Measurements from ENCODE around the gene RMDN2.

RMDN2 gene

GRCh38 chr2:38032946-38033345 lies 107.9 kb downstream of the RMDN2 start:
- DNase-seq (ENCODE audit: low read depth), result no peak
- no peak for TF ChIP-seq CTCF (conservative IDR thresholded peaks at IDR 0.05; ENCODE audit: low read depth, low read length)
- no peak overlapping the region for H3K4me3 ChIP-seq (ENCODE audit: low read depth, low read length)

- DNase-seq (ENCODE audit: low read depth), result peak; percentile 43
- TF ChIP-seq CTCF (conservative IDR thresholded peaks at IDR 0.05; ENCODE audit: low read depth, low read length), result no peak
Observed at GRCh38 chr2:38033646-38034045, 108.6 kb downstream of the RMDN2 start.

GRCh38 chr2:38035968-38036367 lies 110.9 kb downstream of the RMDN2 start:
- no peak overlapping the region for H3K4me3 ChIP-seq (ENCODE audit: low read depth, low read length)
- no peak for TF ChIP-seq CTCF (conservative IDR thresholded peaks at IDR 0.05; ENCODE audit: low read depth, low read length)
- no peak for DNase-seq (ENCODE audit: low read depth)

More at GRCh38 chr2:38033646-38034045, 108.6 kb downstream of the RMDN2 start:
- H3K4me3 ChIP-seq (ENCODE audit: low read depth, low read length), result no peak overlapping the region

GRCh38 chr2:38037325-38037724 lies 112.2 kb downstream of the RMDN2 start:
- H3K4me3 ChIP-seq (ENCODE audit: low read depth, low read length), result no peak overlapping the region
- no peak for TF ChIP-seq CTCF (conservative IDR thresholded peaks at IDR 0.05; ENCODE audit: low read depth, low read length)
- DNase-seq (ENCODE audit: low read depth), result no peak

- TF ChIP-seq CTCF (conservative IDR thresholded peaks at IDR 0.05; ENCODE audit: low read depth, low read length), result peak; percentile 70
- DNase-seq (ENCODE audit: low read depth), result peak; percentile 92
- H3K4me3 ChIP-seq (ENCODE audit: low read depth, low read length), result peak overlapping the region; percentile 48
Observed at GRCh38 chr2:38037757-38038621, 112.9 kb downstream of the RMDN2 start.

GRCh38 chr2:38038682-38039081 lies 113.6 kb downstream of the RMDN2 start:
- no peak for DNase-seq (ENCODE audit: low read depth)
- H3K4me3 ChIP-seq (ENCODE audit: low read depth, low read length), result peak overlapping the region; percentile 48
- no peak for TF ChIP-seq CTCF (conservative IDR thresholded peaks at IDR 0.05; ENCODE audit: low read depth, low read length)
